Right atrium auricular region (tissue), 2 donors: ENCODE results near the gene PALLD. TPM values are rescaled to one million over a fixed set of nuclear protein-coding genes. Genes with fewer than 3 reads are reported as not detected.

Source experiments
- DNase-seq: peaks from one replicate; pipeline ENCODE4 v3.0.0-alpha.2; 2019; ENCODE audit warnings: low spot score
- H3K27ac ChIP-seq, 2 donors: fragments of 200-600 bp; sonication (generic); 1 replicate in 1 of 2; 2 replicates in 1 of 2; pipeline ENCODE4 v1.5.1; 2016 to 2019
- H3K27me3 ChIP-seq, 2 donors: fragments of 200-600 bp; sonication (generic); one replicate each; pipeline versions ENCODE4 v1.5.1 to v1.6.0; 2017 to 2019
- H3K36me3 ChIP-seq: fragments of 200-600 bp; sonication (generic); one replicate; pipeline ENCODE4 v1.5.1; 2016
- H3K4me1 ChIP-seq, 2 donors: fragments of 200-600 bp; sonication (generic); one replicate each; pipeline versions ENCODE4 v1.5.1 to v1.6.0; 2017 to 2019
- H3K4me3 ChIP-seq, 2 donors: fragments of 200-600 bp; sonication (generic); 1 replicate in 1 of 2; 2 replicates in 1 of 2; pipeline ENCODE4 v1.5.1; 2017 to 2019; ENCODE audit warnings: mild to moderate bottlenecking in 1 of 2, moderate library complexity in 1 of 2
- H3K9me3 ChIP-seq, 2 donors: fragments of 200-600 bp; sonication (generic); one replicate each; pipeline ENCODE4 v1.5.1; 2019
- CTCF ChIP-seq, 2 donors: fragments of 200-600 bp; sonication (generic); IDR thresholded peaks; one replicate each; pipeline ENCODE4 v1.5.1; 2019; ENCODE audit warnings: antibody characterized with exemption in 2 of 2
- total RNA-seq, 2 donors: library from RNA; depleted of rRNA; stranded (reverse); fragments of >200 nt; gene quantifications; one replicate each; pipeline ENCODE4 v1.1.0, GENCODE V29; 2016

PALLD gene
- total RNA-seq, 2 donors from 2014 or later, result 764 to 782 TPM

- Histone ChIP-seq H3K27ac (peak overlapping the region; percentile 79 to 84), H3K9me3 (no peaks in the 10 kb centered on the region), H3K4me1 (peaks cover 0 to 59% of the 10 kb centered on the region in 2 donors), H3K27me3 (no peaks in the 10 kb centered on the region), H3K4me3 (no peak overlapping the region), H3K36me3 (no peaks in the 10 kb centered on the region)
- TF ChIP-seq CTCF (IDR thresholded peaks at IDR 0.05), result no peak
- DNase-seq, result no peak
Observed at GRCh38 chr4:168634276-168634802, 137.5 kb downstream of the PALLD start.

GRCh38 chr4:168636040-168636439, 139.2 kb downstream of the PALLD start:
- no peak overlapping the region for H3K4me3 ChIP-seq
- H3K36me3 ChIP-seq, result no peaks in the 10 kb centered on the region
- no peaks in the 10 kb centered on the region for H3K9me3 ChIP-seq
- no peaks in the 10 kb centered on the region for H3K27me3 ChIP-seq
- H3K4me1 ChIP-seq, result peaks cover 0 to 71% of the 10 kb centered on the region in 2 donors
- no peak for TF ChIP-seq CTCF (IDR thresholded peaks at IDR 0.05)
- DNase-seq, result no peak
- peak overlapping the region; percentile 79 to 84 for H3K27ac ChIP-seq

- H3K27me3 ChIP-seq, result no peaks in the 10 kb centered on the region
- H3K4me1 ChIP-seq, result peaks cover 0 to 73% of the 10 kb centered on the region in 2 donors
- no peaks in the 10 kb centered on the region for H3K9me3 ChIP-seq
- H3K27ac ChIP-seq, result peak overlapping the region; percentile 79 to 84
- no peak overlapping the region for H3K4me3 ChIP-seq
- no peaks in the 10 kb centered on the region for H3K36me3 ChIP-seq
- DNase-seq, result no peak
- no peak for TF ChIP-seq CTCF (IDR thresholded peaks at IDR 0.05)
Observed at GRCh38 chr4:168636506-168637196, 139.8 kb downstream of the PALLD start.

- Histone ChIP-seq H3K4me1 (peaks cover 0 to 70% of the 10 kb centered on the region in 2 donors), H3K36me3 (no peaks in the 10 kb centered on the region), H3K9me3 (no peaks in the 10 kb centered on the region), H3K4me3 (no peak overlapping the region), H3K27me3 (no peaks in the 10 kb centered on the region), H3K27ac (peak overlapping the region; percentile 59 to 84)
- TF ChIP-seq CTCF (IDR thresholded peaks at IDR 0.05), result no peak
- DNase-seq, result no peak
Observed at GRCh38 chr4:168637872-168638756, 141.3 kb downstream of the PALLD start.

GRCh38 chr4:168639914-168640313, 143.1 kb downstream of the PALLD start:
- no peaks in the 10 kb centered on the region for H3K9me3 ChIP-seq
- H3K36me3 ChIP-seq, result no peaks in the 10 kb centered on the region
- no peak for DNase-seq
- peaks cover 0 to 63% of the 10 kb centered on the region in 2 donors for H3K4me1 ChIP-seq
- H3K27ac ChIP-seq, result peak overlapping the region; percentile 59 to 84
- no peak overlapping the region for H3K4me3 ChIP-seq
- TF ChIP-seq CTCF (IDR thresholded peaks at IDR 0.05), result no peak
- no peaks in the 10 kb centered on the region for H3K27me3 ChIP-seq
